ENCODE measurements around the gene C11orf98. TPM values are rescaled to one million over a fixed set of nuclear protein-coding genes. Genes with fewer than 3 reads are reported as not detected.

Gene C11orf98
- total RNA-seq, 2 experiments from 2014 or later: 105 to 148 TPM

DNA sequence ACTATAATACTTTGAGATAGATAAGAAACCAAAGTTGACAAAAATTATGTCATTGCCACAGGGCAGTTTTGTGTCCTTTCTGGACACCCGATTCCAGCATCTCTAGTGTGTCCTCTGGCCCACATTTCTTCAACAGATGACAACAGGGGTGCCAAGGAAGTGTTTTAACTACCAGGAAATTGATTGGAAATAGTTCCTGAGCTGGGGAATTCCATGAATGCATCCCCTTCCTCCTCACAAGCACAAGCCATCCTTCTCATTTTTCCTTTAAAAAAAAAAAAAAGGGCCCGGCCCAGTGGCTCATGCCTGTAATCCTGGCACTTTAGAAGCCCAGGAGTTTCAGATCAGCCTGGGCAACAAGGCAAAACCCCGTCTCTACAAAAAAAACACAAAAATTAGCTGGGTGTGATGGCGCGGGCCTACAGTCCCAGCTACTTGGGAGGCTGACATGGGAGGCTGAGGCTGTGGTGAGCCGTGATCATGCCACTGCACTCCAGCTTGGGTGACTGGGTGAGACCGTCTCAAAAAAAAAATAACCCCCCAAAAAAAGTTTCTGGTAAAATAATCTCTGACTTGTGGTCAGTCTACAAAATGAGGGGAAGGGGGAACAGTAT, 42.4 kb downstream of the C11orf98 start:
- no peak for DNase-seq (ENCODE audit: low spot score)
- no peaks in the 10 kb centered on the region for H3K9me3 ChIP-seq (ENCODE audit: low read length)
- H3K4me3 ChIP-seq (ENCODE audit: low read depth, low read length, poor library complexity, severe bottlenecking): peak overlapping the region; percentile 18
- TF ChIP-seq, protein P1, sequence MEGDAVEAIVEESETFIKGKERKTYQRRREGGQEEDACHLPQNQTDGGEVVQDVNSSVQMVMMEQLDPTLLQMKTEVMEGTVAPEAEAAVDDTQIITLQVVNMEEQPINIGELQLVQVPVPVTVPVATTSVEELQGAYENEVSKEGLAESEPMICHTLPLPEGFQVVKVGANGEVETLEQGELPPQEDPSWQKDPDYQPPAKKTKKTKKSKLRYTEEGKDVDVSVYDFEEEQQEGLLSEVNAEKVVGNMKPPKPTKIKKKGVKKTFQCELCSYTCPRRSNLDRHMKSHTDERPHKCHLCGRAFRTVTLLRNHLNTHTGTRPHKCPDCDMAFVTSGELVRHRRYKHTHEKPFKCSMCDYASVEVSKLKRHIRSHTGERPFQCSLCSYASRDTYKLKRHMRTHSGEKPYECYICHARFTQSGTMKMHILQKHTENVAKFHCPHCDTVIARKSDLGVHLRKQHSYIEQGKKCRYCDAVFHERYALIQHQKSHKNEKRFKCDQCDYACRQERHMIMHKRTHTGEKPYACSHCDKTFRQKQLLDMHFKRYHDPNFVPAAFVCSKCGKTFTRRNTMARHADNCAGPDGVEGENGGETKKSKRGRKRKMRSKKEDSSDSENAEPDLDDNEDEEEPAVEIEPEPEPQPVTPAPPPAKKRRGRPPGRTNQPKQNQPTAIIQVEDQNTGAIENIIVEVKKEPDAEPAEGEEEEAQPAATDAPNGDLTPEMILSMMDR (conservative IDR thresholded peaks at IDR 0.05; ENCODE audit: low read length): no peak
- TF ChIP-seq EZH2phosphoT487 (IDR thresholded peaks at IDR 0.05; ENCODE audit: borderline replicate concordance, low read depth, low read length): no peak
- H3K79me2 ChIP-seq (ENCODE audit: insufficient read depth, low read depth, low read length): peaks cover 24% of the 10 kb centered on the region
- BruUV-seq (replicated peaks): TSS peak; percentile 94
- POLR2A ChIA-PET: interaction anchor here (0.5 to 2.7 kb wide), 7 partner anchors 11 to 101 kb away, joined by 3 to 17 read pairs (median 4); partner anchors contain the start of genes C11orf98, CSKMT and TUT1
- H2AFZ ChIP-seq (ENCODE audit: low read length): peak overlapping the region; percentile 68; the same call in 1 of the 2 replicates
- H3K4me2 ChIP-seq (ENCODE audit: low read length): peak overlapping the region; percentile 51
- H3K27ac ChIP-seq (ENCODE audit: low read depth, low read length, poor library complexity, severe bottlenecking): peak overlapping the region; percentile 83
- H3K4me1 ChIP-seq (ENCODE audit: insufficient read depth, low read length, poor library complexity, severe bottlenecking): peaks cover 25% of the 10 kb centered on the region
- no peaks in the 10 kb centered on the region for H3K9me2 ChIP-seq (ENCODE audit: insufficient read depth, low read length)
- CTCF ChIA-PET (ENCODE audit: unreplicated experiment): interaction anchor here (0.6 kb wide), 1 partner anchor 30 kb away, joined by 7 read pairs; the partner anchor contains the start of gene INTS5
- H3K36me3 ChIP-seq (ENCODE audit: insufficient read depth, low read length): peaks cover 46% of the 10 kb centered on the region
- intact Hi-C loops (cut with micrococcal nuclease; ENCODE audit: unreplicated experiment): loop anchor here (2.0 kb wide), 2 partner anchors 30 to 32 kb away; partner anchors contain the start of genes INTS5 and TUT1
- no peaks in the 10 kb centered on the region for H4K20me1 ChIP-seq (ENCODE audit: insufficient read depth, low read length)

DNA sequence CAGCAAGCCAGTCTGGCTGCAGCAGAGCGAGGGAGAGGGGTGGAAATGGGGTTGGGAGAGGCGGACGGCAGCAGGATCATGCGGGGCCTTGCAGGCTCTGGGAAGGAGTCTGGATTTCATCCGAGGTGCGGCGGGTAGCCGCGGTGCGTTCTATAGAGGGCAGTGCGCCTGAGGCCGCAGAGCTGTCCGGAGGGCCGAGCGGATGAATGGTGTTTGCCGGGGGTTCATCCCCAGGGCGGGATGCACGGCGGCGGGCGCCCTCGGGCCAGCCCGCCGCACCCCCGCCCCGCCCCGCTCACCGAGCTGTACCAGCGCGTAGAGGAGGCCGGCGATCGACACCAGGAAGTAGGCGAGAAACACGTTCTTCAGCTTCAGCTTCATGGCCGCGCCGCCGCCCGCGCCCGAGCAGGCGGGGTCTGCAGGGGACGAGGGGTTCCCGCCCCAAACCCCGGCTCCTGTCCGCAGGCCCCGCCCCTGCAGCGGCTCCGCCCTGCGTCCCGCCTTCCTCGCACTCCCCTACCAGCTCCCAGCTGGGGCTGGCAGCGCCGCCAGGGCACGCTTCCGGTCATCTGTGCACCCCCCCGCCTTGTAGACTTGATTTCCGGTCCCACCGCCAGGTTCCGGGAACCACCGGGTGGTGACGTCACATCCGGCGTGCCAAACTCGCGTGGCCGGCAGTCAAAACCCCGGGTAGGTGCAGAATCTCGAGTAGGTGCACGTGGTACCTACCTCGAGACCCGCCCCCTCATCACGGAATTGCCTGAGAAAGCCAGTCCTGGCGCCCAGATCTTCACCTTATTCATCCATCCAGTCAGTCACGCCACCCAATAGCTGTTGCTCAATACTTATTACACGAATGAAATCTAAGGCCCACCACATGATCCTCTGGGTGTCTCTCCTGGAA, 43.2 kb downstream of the C11orf98 start, which contains the start of gene B3GAT3:
Gene B3GAT3, minus strand, starts transcription at position 420 of the 904 bp plus-strand sequence. Its CDS starts 39 bp downstream, at position 381.
- peak within 1 kb of the TSS; percentile 68; the same call in 1 of the 2 replicates for H2AFZ ChIP-seq (ENCODE audit: low read length)
- intact Hi-C loops (cut with micrococcal nuclease; ENCODE audit: unreplicated experiment): loop anchor here (2.0 kb wide), 2 partner anchors 31 kb away; partner anchors contain the start of genes INTS5 and TUT1

More for the DNA sequence above, 43.2 kb downstream of the C11orf98 start, which contains the start of gene B3GAT3:
- ChIA-PET CTCF (ENCODE audit: unreplicated experiment) (interaction anchor here (0.6 to 1.0 kb wide), 3 partner anchors 30 to 31 kb away, joined by 3 to 7 read pairs (median 4); partner anchors contain the start of gene INTS5), POLR2A (interaction anchor here (0.5 to 2.7 kb wide), 16 partner anchors 11 to 150 kb away, joined by 3 to 17 read pairs (median 4); partner anchors contain the start of genes C11orf98, CSKMT, EEF1G and GANAB)
- DNase-seq (ENCODE audit: low spot score): peak; percentile 99
- Histone ChIP-seq H3K9me3 (ENCODE audit: low read length) (no peaks in the 10 kb centered on the region), H3K27ac (ENCODE audit: low read depth, low read length, poor library complexity, severe bottlenecking) (peak within 1 kb of the TSS; percentile 83), H4K20me1 (ENCODE audit: insufficient read depth, low read length) (no peaks in the 10 kb centered on the region), H3K4me1 (ENCODE audit: insufficient read depth, low read length, poor library complexity, severe bottlenecking) (peaks cover 25% of the 10 kb centered on the region), H3K4me3 (ENCODE audit: low read depth, low read length, poor library complexity, severe bottlenecking) (peak within 1 kb of the TSS; percentile 79), H3K4me2 (ENCODE audit: low read length) (peak within 1 kb of the TSS; percentile 98), H3K79me2 (ENCODE audit: insufficient read depth, low read depth, low read length) (peaks cover 24% of the 10 kb centered on the region), H3K36me3 (ENCODE audit: insufficient read depth, low read length) (peaks cover 45% of the 10 kb centered on the region), H3K9me2 (ENCODE audit: insufficient read depth, low read length) (no peaks in the 10 kb centered on the region)
- BruUV-seq (replicated peaks): no TSS peak
- no peak for TF ChIP-seq EZH2phosphoT487 (IDR thresholded peaks at IDR 0.05; ENCODE audit: borderline replicate concordance, low read depth, low read length)
- TF ChIP-seq, protein P1 (conservative IDR thresholded peaks at IDR 0.05; ENCODE audit: low read length): 0 out of 2 replicates have a peak, but pooled peaks have one; percentile 20

Measured in OCI-LY7 (cell line).